ENCODE measurements around the gene MACROD2. TPM values are rescaled to one million over a fixed set of nuclear protein-coding genes. Genes with fewer than 3 reads are reported as not detected.
"Not testable (repeated sequence)": the region's sequence is repeated elsewhere in the genome, so short reads cannot be mapped to it uniquely, and the experiment has no call there.

The MACROD2 gene
- total RNA-seq, 1 donor from 2014 or later, result 60.4 TPM

GRCh38 chr20:14918281-14918680 is 923.0 kb downstream of the MACROD2 start:
- no peak for DNase-seq

- DNase-seq, result no peak
These were observed 923.7 kb downstream of the MACROD2 start for GRCh38 chr20:14918976-14919375.

DNA sequence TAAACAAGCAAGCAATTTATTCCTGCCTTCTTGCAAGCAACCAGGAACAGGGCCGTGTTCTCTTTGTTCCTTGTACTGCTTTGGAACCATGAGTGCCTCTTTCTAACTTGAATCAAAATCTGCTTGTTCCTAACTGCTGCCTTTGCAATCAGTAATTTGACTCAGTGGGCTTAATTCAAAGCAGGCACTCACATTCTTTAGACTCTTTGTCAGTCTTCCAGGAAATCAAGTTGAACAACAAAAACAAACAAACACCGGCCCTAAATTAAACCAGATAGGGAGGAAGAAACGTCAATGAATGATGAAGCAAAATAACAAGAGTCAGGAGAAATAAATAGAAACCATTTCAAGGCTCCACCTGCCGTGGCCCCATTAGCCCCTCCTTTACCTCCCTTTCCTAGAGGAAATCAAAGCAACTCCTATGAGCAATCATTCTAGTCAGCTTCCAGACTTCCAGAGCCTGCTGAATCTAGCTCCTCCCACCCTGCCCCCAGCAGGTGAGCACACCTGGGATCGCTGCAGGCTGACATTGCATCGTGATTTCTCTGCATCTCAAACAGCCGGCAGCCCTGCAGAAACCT is 924.3 kb downstream of the MACROD2 start:
- DNase-seq, result no peak

GRCh38 chr20:14921513-14921912 is 926.2 kb downstream of the MACROD2 start:
- DNase-seq, result no peak

DNA sequence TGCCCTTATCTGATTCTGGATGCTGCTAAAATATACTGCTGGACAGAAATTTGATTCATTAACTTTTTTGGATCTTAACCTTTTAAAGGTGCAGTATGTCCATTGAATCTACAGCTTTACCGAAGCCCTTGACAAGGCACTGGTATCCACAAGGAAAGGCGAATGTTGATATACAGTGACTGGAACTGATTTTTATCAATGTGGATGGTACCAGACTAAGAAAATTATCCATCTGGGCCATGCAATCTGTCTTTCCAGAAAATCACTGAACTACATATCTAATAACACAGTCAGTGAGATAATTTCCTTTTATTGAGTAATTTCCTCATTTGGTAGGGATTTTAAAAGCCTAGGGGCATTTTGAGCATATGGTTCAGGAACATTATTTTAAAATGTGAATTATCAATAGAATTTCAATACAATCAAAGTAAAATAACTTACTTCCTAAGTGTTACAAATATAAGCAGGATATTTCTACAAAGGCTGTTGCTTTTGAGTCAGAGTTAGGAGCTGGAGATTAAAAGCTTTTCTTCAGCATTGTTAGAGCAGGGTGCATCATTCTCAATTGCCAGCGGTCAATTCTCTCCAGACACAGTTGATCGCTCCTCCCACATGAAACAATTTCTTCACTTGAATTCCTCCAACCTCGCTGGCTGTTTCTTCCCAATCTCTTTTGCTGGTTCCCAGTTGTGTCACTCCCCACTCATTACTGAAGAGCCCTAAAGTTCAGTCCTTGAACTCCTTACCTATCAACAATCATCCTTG is 927.4 kb downstream of the MACROD2 start:
- no peak for DNase-seq

GRCh38 chr20:14924433-14924832 is 929.1 kb downstream of the MACROD2 start:
- DNase-seq, result no peak

- no peak for DNase-seq
These were observed 930.0 kb downstream of the MACROD2 start for GRCh38 chr20:14925300-14925699.

GRCh38 chr20:14926436-14926835 is 931.1 kb downstream of the MACROD2 start:
- not testable (repeated sequence) for DNase-seq

DNA sequence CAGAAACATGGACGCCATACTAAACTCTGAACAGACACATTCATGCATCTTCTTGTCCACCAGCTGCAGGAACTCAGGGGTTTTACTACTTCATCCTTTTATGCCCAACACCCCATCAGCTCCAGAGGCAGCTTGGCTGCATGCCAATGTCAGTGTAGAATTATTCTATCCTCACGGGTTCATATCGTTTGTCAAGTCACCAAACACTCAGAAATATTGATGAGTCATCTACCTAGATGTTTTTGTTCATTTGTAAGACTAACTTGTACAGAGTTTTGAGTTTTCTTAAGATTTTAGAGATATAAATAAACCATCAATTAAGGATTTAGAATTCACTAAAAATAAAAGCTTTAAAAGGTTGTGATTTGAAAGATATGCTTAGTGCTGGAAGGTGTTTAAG is 932.8 kb downstream of the MACROD2 start:
- DNase-seq, result no peak

DNA sequence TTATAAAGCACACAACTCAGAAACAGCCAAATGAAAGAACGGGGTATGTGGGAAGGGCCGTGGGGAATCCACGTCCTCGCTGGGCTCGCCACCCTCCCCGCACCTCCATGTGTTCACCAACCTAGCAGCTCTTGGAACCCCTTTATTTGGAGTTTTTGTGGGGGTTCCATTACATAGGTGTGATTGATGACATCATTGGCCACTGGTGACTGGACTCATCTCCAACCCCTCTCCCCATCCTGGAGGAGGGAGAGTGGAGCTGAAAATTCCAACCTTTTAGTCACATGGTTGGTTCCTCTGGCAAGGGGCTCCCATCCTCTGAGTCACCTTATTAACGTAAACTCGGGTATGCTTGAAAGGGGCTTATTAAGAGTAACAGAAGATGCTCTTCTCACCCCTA is 934.1 kb downstream of the MACROD2 start:
- DNase-seq, result no peak

DNA sequence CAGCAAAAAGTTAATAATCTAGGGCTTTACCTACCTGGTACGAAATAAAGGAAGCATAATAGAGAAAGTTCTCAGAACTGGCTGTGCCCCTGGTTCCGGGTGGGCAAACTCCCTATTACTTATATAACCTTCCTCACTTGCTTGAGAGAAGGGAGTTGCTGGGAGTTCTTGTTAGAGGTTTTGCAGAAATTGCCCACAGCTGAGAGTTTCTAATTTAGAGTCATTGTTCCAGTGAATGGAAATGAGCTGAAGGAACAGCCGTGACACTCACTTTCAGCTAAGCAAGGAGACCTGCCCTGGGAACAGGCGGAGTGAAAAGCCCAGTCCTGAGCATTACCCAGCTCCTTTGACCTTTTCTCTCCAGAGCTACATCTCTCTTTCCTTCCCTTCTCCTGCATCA is 936.7 kb downstream of the MACROD2 start:
- DNase-seq, result no peak

DNA sequence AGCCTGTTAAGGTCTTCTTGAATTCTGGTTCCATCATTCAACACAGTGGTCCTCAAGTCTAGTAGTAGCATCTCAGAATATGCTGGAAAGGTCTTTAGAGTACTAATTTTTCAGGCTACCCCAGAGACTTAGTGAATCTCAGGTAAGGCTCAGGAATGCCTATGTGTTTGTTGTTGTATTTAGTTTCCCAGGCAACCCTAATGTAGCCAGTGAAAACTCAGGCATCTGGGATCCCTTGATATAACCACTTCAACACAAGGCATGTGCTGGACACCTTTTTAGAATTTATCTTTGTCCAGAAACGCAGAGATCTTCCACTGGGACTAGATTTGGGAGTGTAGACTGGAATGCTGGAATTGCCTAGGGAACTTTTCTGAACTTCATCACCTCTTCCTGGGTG is 940.0 kb downstream of the MACROD2 start:
- no peak for DNase-seq

DNA sequence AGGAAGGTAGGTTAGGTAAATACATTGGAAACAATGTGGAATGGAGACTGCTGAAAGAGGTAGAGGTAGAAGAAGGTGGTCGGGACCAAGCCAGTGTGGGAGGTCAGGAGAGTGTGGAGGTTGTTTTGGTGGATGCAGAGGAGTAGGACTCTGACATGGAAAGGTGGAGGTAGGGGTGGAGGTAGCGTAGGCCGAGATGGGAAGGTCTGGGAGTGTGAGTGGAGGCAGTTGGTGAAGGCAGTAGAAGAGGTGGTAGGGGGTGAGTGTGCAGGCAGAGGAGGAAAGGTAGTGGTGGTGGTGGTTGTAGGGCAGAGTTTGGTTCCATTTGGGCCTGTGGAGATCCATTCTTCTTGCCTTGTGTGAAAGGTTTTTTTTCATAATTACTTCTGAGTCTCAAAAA is 941.7 kb downstream of the MACROD2 start:
- no peak for DNase-seq

- DNase-seq, result no peak
These were observed 942.5 kb downstream of the MACROD2 start for GRCh38 chr20:14937846-14938245.

- no peak for DNase-seq
These were observed 952.2 kb downstream of the MACROD2 start for GRCh38 chr20:14947536-14947935.

DNA sequence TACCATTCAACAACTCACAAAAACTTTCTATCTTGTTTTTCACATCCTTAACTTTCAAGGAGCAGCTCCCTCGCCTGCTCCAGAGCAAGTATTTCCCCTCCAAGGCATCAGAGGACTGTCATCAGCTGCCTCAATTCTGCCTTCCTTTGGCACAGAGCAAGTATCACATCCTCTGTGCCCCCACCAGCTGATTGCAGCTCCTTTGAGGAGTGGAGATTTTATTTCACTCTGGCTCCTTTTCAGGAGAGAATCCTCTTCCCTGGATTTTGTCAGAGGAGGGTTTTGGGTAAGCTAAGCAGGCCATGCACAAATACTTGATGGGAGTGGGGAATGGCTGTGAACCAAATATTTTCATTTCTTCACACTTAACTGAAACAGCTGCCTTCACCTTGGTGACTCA is 952.6 kb downstream of the MACROD2 start:
- no peak for DNase-seq

DNA sequence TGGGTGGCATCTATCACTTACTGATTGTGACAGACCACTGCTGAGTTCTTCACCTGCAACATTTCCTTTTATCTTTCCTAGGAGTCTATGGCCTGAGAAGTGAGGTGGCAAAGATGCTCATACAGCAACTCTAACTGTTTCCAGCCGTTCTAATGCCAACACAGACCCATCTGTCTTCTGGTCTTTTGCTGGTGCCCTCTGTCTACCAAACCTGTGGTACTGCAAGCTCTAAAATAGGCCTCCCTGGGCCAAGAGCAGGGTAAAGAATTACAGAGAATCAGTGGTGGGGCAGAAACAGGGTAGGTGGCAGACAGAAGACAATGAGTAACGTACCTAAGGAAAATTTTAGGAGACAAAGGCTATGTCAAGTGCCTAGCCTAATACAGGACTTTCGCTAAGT is 953.1 kb downstream of the MACROD2 start:
- no peak for DNase-seq

DNA sequence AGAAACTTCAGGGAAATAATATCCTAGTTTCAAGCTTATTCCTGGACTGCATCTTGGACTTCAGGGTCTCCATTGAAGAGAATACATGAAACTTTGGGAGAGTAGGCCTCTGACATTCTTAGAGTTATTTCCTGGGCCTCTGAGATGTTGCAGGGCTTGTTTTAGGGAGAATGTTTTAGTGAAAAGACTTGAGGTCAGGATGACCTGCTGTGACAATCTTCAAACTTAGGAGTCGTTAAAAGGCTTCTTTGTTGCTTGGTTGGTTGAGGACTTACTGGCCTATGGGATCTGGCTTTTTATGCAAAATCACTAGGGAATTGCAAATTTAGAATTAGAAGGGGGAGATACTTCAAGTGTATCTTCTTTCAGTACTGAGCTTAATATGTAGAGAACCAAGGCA is 955.3 kb downstream of the MACROD2 start:
- DNase-seq, result no peak

DNA sequence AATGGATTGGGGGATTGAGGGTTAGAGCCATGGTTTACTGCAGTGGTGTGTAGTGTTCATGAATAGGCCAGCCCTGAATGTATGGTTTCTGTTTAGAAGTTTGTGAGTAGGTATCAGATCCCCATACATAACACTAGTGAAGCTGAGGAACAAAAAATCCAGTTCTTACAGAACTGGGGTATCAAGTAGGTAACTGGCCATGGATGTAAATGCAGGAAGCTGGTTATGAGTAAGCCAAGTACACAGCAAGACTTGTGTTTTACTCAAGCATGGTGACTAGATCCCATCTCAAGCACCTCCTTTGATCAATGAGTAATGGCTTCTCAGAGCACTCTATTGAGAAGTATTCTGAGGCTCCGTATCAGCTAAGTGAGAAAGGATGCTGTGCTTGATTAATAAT is 955.8 kb downstream of the MACROD2 start:
- DNase-seq, result no peak

GRCh38 chr20:14951707-14952418 is 956.5 kb downstream of the MACROD2 start:
- DNase-seq, result no peak

DNA sequence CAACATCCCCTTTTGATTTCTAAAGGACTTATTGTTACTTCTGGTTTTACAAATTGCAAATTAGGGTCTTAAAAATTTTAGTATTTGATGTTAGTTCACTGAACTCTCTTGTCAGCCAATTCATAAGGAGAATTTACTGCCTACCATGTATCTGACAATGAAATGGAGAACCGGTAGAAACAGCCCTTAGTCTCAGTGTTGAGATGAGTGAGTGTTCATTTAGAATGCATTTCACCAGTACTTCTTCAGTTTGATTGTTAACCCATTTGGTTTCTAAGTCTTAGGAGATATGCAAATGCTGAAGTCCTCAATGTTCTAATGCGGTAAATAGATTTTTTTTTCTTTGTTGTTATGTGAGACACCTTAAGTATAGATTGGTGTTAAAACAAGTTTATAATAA is 958.4 kb downstream of the MACROD2 start:
- no peak for DNase-seq

- no peak for DNase-seq
These were observed 960.1 kb downstream of the MACROD2 start for GRCh38 chr20:14955399-14955798.

DNA sequence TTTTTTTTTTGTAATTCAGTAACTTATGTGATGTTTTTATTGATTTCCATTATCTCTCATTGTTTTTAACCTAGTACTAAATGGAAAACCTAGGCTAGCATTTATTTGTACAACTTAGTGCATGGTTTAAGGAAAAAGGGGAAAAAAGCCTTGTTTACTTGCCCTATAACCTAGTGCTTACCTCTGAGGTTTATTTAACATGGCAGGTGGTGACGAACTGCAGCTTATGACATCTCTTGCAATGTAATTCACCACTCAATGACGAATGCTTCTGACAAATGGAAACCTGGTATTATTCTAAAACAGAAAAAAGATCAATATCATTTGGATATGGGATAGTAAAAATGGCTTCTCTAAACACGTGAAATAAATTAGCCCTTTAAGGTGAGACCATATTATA is 960.7 kb downstream of the MACROD2 start:
- DNase-seq, result no peak

DNA sequence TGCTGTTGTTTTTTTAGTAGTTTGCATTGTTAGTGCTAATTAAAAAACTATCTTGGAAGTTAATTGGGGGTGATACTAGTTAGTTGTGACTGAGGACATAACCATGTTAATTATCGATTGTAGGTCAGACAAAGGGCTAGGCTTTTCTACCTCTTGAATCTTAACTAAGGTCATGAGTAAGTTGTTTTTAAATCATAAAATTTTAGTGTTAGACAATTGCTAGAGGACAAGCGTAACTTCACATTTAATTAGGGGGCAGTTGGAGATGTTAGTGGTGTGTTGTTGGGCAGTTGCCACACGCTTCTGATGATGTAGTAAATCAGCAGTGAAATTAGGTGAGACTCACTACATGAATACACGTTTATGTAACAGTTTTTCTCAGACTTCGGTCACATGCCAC is 961.2 kb downstream of the MACROD2 start:
- DNase-seq, result no peak

Measured in occipital lobe (tissue), 2 donors.